HepG2 (cell line): ENCODE data around the gene MIA2. TPM values are rescaled to one million over a fixed set of nuclear protein-coding genes. Genes with fewer than 3 reads are reported as not detected.

Experiments
- CHD4 ChIP-seq: fragments of 200-600 bp; sonication (generic); IDR thresholded peaks from 2 replicates; pipeline ENCODE4 v1.7.0; 2017; ENCODE audit warnings: mild to moderate bottlenecking, low read length, borderline replicate concordance
- MIER3 ChIP-seq: IDR thresholded peaks from 2 replicates; pipeline ENCODE4 v1.6.1; 2016; ENCODE audit warnings: missing compliant biosample characterization, borderline replicate concordance
- SIX1 ChIP-seq: sonication (generic); formaldehyde crosslinking; IDR thresholded peaks from 2 replicates; pipeline ENCODE4 v1.4.0; 2020; ENCODE audit warnings: missing genetic modification reagents, borderline replicate concordance
- THYN1 ChIP-seq: sonication (generic); formaldehyde crosslinking; IDR thresholded peaks from 2 replicates; pipeline ENCODE4 v1.8.1; 2023; ENCODE audit warnings: low read depth, mild to moderate bottlenecking, moderate library complexity, missing genetic modification reagents, borderline replicate concordance
- ZBTB40 ChIP-seq, 2 experiments: fragments of 450-650 bp in 1 of 2; sonication (generic) in 1 of 2; formaldehyde crosslinking in 1 of 2; IDR thresholded peaks; 2 replicates each; pipeline versions ENCODE4 v1.6.1 to v1.8.0; 2016 to 2022; ENCODE audit warnings: antibody characterized with exemption in 1 of 2, mild to moderate bottlenecking in 1 of 2, missing genetic modification reagents in 1 of 2
- ZKSCAN1 ChIP-seq: fragments of 150-350 bp; IDR thresholded peaks from 2 replicates; pipeline ENCODE4 v1.6.1; 2014; ENCODE audit warnings: low read length
- ZNF224 ChIP-seq: sonication (generic); formaldehyde crosslinking; IDR thresholded peaks from 2 replicates; pipeline ENCODE4 v1.5.0; 2020; ENCODE audit warnings: mild to moderate bottlenecking, missing genetic modification reagents
- ZNF468 ChIP-seq: sonication (generic); formaldehyde crosslinking; IDR thresholded peaks from 2 replicates; pipeline ENCODE4 v1.8.0; 2022; ENCODE audit warnings: mild to moderate bottlenecking, moderate library complexity, missing genetic modification reagents
- ZNF703 ChIP-seq: sonication (generic); formaldehyde crosslinking; IDR thresholded peaks from 2 replicates; pipeline ENCODE4 v1.5.1; 2020; ENCODE audit warnings: missing genetic modification reagents, mild to moderate bottlenecking, moderate library complexity, borderline replicate concordance
- ZNF878 ChIP-seq: sonication (generic); formaldehyde crosslinking; IDR thresholded peaks from 2 replicates; pipeline ENCODE4 v1.8.1; 2023; ENCODE audit warnings: mild to moderate bottlenecking, missing genetic modification reagents, moderate library complexity
- polyA plus RNA-seq, 8 experiments: library from polyadenylated mRNA; depleted of rRNA in 3 of 8; stranded (reverse) in 7 of 8; unstranded in 1 of 8; fragments of >200 nt; fragmentation: Illumina TruSeq in 4 of 8; extraction: Trizol in 4 of 8; gene quantifications; 2 replicates each; pipeline versions ENCODE4 v1.2.1 to v1.2.3, GENCODE V29; 2011 to 2016; ENCODE audit warnings: low read depth in 4 of 8, missing spikeins in 1 of 8, mixed read lengths in 1 of 8; ENCODE audit not compliant: insufficient read depth in 1 of 8
- total RNA-seq, 5 experiments: library from RNA; depleted of rRNA; stranded (reverse); fragments of >200 nt; fragmentation: Illumina TruSeq; extraction: Trizol; gene quantifications; 2 replicates each; pipeline ENCODE4 v1.2.3, GENCODE V29; 2016; ENCODE audit warnings: low read depth in 1 of 5
- TF ChIP-seq, protein P1 (sequence below): sonication (generic); formaldehyde crosslinking; IDR thresholded peaks from 2 replicates; pipeline ENCODE4 v1.8.0; 2022; ENCODE audit warnings: missing genetic modification reagents, mild to moderate bottlenecking, moderate library complexity, borderline replicate concordance
- TF ChIP-seq, protein P2 (sequence below): sonication (generic); formaldehyde crosslinking; IDR thresholded peaks from 2 replicates; pipeline ENCODE4 v1.5.1; 2020; ENCODE audit warnings: mild to moderate bottlenecking, missing genetic modification reagents, borderline replicate concordance

Gene MIA2
- total and polyA plus RNA-seq, 2 of the 13 experiments (the other 11 are each of a cell fraction or from before 2014, with no cell fraction given): 134 to 158 TPM

GRCh38 chr14:39266525-39266870 is 32.8 kb downstream of the MIA2 start (continued):
- TF ChIP-seq MIER3 (CRISPR knock-in tag) (no peak; the same call in none of the 2 replicates), THYN1 (peak; percentile 86; the same call in 1 of the 2 replicates), ZNF878 (peak; percentile 99), ZNF468 (CRISPR knock-in tag) (no peak), ZNF703 (peak; percentile 98), CHD4 (no peak; the same call in 1 of the 2 replicates), SIX1 (CRISPR knock-in tag) (peak; percentile 80), ZKSCAN1 (peak; percentile 26; the same call in 1 of the 2 replicates), ZNF224 (CRISPR knock-in tag) (peak; percentile 99), ZBTB40 (IDR thresholded peaks at IDR 0.05) (no peak), ZBTB40 (CRISPR knock-in tag; IDR thresholded peaks at IDR 0.05) (peak; percentile 91)
- TF ChIP-seq, protein P1, sequence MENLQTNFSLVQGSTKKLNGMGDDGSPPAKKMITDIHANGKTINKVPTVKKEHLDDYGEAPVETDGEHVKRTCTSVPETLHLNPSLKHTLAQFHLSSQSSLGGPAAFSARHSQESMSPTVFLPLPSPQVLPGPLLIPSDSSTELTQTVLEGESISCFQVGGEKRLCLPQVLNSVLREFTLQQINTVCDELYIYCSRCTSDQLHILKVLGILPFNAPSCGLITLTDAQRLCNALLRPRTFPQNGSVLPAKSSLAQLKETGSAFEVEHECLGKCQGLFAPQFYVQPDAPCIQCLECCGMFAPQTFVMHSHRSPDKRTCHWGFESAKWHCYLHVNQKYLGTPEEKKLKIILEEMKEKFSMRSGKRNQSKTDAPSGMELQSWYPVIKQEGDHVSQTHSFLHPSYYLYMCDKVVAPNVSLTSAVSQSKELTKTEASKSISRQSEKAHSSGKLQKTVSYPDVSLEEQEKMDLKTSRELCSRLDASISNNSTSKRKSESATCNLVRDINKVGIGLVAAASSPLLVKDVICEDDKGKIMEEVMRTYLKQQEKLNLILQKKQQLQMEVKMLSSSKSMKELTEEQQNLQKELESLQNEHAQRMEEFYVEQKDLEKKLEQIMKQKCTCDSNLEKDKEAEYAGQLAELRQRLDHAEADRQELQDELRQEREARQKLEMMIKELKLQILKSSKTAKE (CRISPR knock-in tag): peak; percentile 93
- TF ChIP-seq, protein P2, sequence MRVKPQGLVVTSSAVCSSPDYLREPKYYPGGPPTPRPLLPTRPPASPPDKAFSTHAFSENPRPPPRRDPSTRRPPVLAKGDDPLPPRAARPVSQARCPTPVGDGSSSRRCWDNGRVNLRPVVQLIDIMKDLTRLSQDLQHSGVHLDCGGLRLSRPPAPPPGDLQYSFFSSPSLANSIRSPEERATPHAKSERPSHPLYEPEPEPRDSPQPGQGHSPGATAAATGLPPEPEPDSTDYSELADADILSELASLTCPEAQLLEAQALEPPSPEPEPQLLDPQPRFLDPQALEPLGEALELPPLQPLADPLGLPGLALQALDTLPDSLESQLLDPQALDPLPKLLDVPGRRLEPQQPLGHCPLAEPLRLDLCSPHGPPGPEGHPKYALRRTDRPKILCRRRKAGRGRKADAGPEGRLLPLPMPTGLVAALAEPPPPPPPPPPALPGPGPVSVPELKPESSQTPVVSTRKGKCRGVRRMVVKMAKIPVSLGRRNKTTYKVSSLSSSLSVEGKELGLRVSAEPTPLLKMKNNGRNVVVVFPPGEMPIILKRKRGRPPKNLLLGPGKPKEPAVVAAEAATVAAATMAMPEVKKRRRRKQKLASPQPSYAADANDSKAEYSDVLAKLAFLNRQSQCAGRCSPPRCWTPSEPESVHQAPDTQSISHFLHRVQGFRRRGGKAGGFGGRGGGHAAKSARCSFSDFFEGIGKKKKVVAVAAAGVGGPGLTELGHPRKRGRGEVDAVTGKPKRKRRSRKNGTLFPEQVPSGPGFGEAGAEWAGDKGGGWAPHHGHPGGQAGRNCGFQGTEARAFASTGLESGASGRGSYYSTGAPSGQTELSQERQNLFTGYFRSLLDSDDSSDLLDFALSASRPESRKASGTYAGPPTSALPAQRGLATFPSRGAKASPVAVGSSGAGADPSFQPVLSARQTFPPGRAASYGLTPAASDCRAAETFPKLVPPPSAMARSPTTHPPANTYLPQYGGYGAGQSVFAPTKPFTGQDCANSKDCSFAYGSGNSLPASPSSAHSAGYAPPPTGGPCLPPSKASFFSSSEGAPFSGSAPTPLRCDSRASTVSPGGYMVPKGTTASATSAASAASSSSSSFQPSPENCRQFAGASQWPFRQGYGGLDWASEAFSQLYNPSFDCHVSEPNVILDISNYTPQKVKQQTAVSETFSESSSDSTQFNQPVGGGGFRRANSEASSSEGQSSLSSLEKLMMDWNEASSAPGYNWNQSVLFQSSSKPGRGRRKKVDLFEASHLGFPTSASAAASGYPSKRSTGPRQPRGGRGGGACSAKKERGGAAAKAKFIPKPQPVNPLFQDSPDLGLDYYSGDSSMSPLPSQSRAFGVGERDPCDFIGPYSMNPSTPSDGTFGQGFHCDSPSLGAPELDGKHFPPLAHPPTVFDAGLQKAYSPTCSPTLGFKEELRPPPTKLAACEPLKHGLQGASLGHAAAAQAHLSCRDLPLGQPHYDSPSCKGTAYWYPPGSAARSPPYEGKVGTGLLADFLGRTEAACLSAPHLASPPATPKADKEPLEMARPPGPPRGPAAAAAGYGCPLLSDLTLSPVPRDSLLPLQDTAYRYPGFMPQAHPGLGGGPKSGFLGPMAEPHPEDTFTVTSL (CRISPR knock-in tag): peak; percentile 98
